HG03045 (cell line): Measurements from ENCODE around the gene PNPLA3.

Experiments
- ATAC-seq: cut with Tn5 transposase; IDR thresholded peaks from one replicate; pipeline ENCODE4 v1.9.1; 2021; ENCODE audit warnings: mild to moderate bottlenecking, moderate library complexity; ENCODE audit not compliant: unreplicated experiment

The PNPLA3 gene

DNA sequence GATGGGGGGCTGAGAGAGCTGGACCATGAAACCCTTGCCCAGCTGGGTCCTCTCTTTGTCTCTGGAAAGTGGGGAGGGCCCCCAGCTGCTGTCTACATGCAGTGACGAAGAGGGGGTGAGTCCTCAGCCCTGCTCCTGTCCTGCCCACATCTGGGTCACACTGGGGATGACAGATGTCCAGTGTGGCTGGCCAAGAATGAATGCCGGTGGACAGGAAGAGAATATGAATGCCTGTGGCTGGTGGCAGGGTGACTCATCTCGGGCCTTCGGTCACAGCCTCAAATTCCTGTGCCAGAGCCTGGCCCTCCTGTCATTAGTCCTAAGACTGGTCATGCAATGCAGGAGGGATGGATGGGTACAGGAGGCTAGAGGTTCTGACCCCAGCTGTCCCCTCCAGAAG is 2.2 kb upstream of the PNPLA3 start:
- ATAC-seq, result no peak

DNA sequence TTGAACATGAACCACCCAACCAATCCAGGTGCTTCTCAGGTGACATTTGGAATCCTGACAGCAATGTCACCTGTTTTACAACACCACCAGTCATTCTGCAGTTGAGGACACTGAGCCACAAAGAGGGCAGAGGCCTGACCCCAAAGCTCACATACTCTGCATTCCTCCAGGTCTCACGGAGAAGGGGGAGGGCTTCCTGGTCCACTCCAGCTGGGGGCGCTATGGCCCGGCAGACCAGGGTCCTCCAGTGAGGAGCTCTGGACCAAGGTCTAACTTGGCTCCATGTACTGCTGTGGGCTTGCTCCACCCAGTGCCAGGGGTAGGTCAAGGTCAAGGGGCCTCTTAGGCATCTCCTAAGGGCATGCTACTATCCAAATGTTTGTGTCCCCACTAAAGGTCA is 1.5 kb upstream of the PNPLA3 start:
- ATAC-seq, result no peak

DNA sequence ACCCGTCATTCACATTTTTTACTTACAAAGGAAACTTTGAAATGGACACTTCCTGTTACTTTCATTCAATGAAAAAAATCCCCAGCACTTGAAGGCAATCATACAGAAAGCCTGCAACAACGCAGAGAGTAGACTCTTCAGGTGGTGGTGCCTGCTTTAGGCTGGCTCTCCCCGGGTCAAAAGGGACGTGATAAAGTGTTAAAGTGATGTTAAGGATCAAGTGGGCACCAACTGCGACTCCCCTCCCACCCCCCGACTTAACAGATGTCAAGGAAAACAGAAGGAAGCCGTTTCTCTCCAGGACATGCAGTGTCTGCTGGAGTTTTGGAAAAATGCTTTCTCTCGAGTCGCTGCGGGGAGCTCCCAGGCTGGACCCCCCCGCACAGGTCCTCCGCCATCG is 414 bp upstream of the PNPLA3 start:
- no peak for ATAC-seq

DNA sequence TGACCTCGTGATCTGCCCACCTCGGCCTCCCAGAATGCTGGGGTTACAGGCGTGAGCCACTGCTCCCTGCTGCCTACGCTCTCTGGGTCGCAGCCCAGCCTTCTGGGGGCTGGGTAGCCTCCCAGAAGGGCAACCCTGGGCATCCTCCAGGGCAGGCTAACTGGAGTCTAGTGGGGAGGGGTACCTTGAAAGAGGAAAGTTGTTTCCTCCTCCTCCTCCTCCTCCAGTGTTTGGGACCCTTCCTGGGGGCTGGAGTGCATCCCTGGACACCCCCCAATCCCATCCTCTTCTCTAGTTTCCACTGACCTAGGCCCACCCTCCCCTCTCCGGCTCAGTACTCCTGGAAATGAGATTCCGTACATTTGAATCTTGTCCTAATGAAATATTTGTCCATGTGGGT is 1.3 kb downstream of the PNPLA3 start:
- no peak for ATAC-seq

DNA sequence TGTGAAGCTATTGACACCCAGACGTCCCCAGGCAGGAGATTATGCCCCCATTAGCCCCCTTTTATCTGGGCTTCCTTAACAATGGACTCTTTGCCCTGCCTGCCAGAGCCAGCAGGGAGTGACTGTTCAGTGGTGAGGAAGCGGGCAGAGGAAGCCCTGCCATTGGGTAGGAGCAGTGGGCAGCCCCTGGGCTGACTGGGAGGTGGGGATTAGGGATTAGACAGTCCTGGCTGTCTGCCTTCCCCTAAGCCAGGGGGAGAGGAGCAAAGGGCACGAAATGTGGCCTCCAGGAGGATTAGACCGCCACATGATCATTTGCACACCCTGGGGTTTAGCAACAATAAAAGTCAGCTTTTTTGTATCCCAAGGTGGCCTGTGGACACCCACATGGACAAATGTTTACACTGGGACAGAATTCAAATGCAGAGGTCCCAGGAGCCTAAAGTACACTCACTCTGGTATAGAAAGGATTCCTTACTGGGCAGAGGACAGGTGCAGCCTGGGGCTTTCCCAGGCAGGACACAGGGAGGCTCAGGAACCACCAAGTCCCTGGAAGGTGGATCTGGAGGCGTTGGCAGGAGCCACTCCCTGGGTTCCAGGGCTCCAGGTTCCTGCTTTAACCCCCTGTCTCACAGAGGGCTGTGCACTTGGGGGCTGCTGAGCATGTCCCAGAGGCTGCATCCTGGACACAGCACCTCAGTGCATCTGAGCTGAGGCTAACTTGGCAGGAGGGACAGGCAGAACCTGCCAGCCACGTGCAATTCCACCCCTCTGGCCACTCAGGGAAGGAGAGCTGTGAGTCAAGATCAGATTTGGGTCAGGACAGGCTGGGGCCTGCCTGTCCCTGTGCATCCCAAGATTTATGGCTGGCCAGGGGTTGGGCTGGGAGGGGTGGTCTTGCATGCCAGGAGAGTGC is 2.1 kb downstream of the PNPLA3 start:
- no peak for ATAC-seq

DNA sequence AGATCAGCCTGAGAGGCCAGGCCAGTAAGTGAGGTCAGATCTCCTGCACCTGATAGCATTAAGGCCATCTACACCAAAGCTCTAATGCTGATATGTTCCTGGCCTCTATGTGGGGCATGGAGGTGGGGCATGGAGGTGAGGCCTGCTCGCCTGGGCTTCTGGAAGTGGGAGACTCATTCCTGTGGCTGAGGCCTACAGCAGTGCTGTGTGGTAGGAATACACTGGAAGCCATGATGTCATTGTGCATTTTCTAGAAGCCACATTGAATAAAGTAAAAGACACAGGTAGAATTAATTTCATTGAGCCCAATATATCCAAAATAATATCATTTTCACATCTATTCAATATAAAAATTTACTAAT is 2.7 kb downstream of the PNPLA3 start:
- no peak for ATAC-seq

DNA sequence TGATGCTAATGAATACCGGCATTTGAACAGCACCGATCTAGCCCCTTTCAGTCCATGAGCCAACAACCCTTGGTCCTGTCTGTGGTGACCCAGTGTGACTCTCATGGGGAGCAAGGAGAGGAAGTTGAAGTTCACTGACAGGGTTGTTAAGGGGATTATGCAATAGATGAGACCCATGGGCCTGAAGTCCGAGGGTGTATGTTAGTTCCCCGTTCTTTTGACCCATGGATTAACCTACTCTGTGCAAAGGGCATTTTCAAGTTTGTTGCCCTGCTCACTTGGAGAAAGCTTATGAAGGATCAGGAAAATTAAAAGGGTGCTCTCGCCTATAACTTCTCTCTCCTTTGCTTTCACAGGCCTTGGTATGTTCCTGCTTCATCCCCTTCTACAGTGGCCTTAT is 4.9 kb downstream of the PNPLA3 start:
- ATAC-seq, result no peak

DNA sequence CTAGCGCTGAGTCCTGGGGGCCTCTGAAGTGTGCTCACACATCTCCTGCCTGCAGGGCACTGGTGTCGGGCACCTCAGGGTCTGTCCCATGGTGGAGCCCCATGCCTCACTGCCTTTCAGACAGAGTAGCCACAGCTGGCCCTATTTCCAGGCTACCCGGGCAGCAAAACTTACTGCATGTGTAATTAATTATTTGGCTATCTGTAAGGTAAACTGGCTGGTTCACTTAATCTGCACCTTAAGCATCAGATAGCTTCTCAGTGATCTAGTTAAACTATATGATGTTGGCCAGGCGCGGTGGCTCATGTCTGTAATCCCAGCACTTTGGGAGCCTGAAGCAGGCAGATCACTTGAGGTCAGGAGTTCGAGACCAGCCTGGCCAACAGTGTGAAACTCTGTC is 5.3 kb downstream of the PNPLA3 start:
- no peak for ATAC-seq

DNA sequence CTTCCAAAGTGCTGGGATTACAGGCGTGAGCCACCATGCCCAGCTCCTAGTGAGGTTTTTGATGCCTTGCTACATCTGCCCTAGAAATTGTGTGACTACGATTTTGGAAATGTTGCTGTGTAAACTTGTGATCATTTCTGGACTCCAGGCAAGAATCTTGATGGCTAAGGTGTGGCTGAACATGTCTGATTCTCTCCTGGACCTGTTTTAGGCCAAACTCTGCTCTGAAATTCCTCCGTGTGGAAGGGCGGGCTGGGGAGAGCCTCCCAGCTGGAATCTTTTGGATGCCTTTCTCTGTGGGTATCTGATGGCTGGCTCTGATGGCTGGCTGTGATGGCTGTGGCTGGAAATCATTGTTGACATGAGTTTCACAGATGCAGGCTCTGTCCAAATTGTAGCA is 8.2 kb downstream of the PNPLA3 start:
- no peak for ATAC-seq

DNA sequence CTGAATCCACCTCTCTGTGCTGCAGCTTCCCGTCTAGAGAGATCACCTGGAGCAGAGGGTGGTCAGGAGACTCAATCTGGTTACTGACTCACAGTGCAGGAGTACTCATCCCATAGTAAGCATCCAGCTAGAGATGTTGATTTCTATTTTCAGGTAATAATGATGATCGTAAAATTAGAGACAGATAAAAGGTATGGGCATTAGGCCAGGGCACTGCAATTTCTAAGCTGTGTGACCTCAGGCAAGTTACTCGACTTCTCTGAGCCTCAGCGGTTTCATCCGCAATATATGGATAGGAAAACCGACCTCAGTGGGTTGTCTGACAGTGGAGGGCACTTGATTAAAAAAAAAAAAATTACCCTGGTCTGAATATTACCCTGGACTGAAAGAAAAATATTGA is 17.8 kb downstream of the PNPLA3 start:
- ATAC-seq, result no peak

DNA sequence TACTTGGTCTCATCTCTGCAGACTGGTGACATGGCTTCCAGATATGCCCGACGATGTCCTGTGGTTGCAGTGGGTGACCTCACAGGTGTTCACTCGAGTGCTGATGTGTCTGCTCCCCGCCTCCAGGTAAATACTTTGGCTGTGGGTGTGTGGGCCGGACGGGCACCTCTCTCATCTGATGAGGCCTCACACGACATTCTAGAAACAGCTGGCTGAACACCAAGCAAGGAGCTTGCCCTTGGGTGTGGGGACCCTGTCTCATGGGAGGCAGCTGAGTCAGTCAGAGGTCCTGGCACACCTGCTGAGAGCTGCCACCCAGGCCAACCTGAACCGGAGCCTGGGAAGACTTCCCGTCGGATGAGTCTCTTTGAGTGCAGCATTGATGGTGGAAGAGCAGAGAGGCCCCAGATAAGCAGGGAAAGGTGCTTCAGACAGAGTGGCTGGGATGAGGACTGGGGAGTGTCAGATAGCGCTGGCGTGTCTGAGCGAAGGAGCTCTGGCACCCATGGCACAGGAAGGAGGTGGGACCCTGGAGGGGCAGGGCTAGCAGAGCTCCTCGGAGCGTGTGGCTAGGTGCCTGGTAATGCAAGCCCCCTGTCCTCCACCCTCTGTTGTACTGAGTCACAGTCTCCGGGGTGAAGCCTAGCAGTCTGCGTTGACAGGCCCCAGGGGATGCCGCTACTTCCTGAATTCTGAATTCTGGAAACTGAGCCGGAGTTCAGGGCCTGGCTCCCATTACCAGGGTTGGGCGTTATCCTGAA is 21.2 kb downstream of the PNPLA3 start:
- no peak for ATAC-seq

DNA sequence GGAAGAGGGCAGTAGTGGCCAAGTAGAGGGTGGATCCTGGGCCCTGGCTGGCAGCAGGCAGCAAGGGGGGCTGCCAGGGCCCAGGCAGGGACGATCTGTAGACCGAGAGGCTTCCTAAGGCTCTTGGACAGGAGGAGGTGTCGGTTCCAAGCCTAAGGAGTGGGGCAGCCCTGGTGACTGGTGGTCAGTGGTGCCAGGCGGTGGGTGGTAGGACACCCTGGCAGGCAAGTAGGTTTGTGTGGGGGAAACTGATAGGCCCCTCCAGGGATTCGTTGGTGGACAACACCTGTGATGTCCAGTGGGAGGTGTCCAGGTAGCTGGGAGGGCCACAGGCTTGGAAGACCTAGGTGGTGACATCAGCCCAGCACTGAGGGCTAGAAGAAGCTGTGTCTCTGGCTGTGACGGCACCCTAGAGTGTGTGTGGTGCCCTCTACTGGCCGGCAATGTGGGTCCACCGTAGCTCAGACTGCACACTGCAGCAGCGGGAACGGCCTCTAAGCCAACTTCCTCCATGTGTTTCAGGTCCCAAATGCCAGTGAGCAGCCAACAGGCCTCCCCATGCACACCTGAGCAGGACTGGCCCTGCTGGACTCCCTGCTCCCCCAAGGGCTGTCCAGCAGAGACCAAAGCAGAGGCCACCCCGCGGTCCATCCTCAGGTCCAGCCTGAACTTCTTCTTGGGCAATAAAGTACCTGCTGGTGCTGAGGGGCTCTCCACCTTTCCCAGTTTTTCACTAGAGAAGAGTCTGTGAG is 22.2 kb downstream of the PNPLA3 start:
- no peak for ATAC-seq

DNA sequence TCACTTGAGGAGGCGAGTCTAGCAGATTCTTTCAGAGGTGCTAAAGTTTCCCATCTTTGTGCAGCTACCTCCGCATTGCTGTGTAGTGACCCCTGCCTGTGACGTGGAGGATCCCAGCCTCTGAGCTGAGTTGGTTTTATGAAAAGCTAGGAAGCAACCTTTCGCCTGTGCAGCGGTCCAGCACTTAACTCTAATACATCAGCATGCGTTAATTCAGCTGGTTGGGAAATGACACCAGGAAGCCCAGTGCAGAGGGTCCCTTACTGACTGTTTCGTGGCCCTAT is 22.7 kb downstream of the PNPLA3 start:
- no peak for ATAC-seq

DNA sequence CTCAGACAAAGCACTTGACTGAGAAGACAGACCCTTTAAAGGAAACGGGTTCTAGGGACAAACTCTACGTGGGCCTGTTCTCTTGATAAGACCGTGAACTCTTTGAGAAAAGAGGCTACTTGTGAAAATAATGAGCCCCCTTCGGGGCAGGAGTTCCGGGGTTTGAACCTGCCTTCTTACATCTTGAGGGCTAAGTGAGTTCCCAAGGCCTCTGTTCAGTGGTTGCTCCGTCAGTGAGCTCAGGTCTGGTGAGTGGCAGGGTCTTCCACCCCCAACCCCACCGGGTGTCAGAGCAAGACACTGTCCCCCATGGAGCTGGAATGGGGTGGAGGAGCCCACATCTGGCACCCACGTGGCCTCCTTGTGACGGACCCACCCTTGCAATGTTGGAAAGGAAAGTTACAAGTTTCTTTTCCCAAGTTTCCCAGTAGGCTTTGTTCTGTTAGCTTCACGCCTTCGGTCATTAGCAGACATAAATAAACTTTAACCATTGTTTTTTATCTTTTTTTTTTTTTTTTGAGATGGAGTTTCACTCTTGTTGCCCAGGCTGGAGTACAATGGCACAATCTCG is 25.3 kb downstream of the PNPLA3 start:
- no peak for ATAC-seq

DNA sequence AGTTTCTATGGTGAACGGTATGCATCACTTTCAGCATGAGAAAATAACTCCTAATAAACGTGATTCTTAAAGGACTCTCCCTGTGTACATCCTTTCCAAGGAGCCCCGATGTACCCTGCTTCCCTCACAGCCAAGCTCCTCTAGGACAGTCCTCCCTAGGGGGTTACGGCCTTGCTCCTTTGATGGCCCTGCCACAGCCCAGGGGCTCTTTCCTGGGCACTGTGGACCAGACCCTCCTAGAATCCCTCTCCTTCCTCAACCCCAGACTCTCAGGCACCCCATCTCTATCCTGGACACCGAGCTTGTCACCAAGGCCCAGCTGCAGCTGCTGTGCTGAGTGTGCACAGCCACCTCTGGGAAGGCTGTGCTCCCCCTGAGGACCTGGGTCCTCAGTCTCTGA is 27.8 kb downstream of the PNPLA3 start:
- ATAC-seq, result no peak

DNA sequence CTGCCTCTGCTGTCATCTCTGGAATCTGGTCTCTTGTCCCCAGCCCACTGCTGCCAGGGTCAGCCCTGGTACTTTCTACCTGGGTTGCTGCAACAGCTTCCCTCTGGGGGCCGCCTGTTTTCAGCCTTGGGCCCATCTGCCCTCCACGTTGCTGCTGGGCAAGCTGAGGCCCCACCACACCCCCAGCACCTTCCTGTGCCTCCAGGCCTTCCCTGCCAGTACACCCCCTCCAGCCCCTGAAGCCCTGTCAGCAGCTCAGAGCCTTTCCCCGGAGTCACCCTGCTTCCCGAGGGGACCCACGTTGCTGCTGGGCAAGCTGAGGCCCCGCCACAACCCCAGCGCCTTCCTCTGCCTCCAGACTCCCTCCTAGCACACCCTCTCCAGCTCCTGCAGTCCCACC is 28.4 kb downstream of the PNPLA3 start:
- ATAC-seq, result no peak

DNA sequence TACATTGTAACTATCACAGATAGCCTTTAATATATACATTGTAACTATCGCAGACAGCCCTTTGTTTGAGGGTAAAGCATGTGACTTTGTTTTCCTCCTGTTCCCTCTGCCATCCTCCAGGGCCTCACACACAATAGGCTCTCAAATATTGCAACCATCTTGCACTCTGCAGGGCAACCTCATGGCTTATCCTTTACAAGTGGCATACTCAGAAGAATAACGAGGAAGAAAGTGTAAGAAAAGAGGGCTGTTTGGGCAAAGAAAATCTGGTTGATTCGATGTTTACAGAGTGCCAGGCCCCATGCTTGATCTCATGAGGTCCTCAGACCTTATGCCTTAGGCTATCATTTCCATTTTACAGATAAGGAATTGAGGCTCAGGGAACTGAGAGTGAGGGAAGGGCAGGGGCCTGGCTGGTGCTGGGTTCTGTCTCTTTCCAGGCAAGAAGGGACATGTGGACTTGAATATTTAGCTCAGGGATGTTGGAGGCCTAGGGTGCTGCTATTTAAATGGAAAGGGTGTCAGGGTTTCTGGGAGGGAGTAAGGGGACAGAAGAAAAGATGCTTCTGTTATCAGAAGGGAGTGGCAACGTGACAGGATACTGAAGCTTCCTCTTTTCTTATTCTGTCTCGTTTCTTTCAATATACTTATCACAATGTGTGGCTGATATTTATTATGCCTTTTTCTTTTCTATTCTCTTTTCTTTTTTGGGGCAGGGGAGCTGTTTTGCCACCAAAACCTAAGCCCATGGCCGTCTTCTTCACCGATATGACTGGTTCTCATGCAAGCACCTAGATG is 30.6 kb downstream of the PNPLA3 start:
- ATAC-seq, result no peak

DNA sequence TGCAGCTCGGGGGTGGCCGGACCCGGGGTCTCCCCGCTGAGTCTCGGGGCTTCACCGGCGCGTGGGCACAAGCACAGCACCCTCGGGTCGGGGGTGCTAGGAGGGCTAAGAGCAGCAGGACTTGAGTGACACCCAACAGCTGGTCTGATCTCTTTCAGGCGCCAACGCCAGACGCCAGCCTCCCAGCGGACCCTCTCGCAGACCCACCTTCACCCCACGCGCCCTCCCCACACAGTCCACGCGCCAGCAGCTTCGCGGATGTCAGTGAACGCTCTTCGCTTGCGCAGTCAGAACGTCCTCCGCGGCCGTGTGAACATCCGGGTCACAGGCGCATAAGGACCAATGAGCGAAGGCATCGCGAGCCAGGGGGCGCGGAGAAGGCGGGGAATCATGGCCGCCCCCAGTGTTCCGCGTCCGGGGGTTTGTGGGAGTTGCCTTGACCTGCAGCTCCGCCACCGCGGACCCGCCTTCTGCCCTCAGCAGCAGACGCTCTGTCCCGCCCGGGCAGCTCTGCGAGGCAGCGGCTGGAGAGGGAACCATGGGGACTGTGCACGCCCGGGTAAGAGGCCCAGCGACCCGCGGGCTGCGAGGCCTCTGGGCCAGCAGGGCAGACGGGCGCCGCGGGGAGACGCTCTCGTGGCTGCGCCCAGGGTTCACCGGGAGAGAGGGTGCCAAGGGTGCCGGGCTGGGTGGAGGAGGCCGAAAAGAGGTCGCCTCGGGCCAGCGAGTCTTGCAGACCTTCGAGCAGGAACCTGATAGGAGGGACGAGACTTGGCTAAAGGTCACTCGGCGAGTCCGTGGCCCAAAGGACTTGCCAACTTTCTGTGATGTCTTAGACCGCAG is 31.7 kb downstream of the PNPLA3 start, which contains the start of gene SAMM50:
SAMM50 (plus strand) TSS at position 403 of the 843 bp plus-strand sequence; CDS start at position 539, 136 bp downstream.
- peak; percentile 89 for ATAC-seq

DNA sequence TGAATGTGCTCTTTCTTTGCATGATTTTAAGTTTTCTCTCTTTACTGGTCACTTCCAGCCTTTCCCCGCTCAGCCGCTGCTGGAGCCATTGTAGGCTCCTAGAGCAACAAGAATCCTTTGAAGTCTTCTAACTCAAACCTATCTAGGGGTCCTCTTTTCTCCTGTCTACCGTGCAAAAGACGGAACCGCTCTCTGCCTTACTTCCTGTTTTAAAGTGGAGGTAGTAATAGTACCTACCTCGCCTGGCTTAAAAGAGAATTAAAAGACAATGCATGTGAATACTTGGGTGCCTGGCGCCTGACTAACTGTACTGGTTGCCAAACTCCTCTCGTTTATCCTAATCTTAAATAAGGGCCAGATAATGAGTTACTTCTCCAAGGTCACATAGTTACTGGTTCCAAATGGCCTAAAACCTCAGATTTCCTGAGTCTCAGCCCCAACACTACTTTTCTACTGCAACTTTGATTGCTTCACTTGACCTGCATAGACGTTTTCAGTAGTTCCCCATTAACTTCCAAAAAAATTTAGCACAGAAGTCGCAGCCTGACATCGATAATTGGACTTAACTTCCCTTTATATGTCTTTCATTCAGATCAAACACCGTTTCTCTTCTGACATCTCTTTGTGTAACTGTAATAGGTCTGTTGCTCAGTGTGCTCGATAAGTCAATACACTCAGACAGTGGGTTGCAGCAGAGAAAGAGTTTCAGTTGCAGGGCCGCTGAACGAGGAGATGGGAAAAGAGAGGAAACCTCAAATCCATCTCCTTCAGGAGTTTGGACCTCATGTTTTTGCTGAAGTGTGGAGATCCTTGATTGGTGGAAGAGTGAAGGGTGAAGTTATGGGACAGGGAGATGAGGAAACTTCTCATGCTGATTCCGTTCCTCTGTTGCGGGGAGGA is 32.5 kb downstream of the PNPLA3 start:
- no peak for ATAC-seq
